Karpas-422 (cell line): ENCODE data around the gene UCP2. TPM values are rescaled to one million over a fixed set of nuclear protein-coding genes. Genes with fewer than 3 reads are reported as not detected.

Experiments used
- DNase-seq: peaks from one replicate; pipeline ENCODE4 v3.0.0-alpha.2; 2015
- H2AFZ ChIP-seq: fragments of 200-600 bp; sonication (generic); 2 replicates; pipeline ENCODE4 v1.6.1; 2014; ENCODE audit warnings: antibody characterized with exemption, low read length, mixed read lengths
- H3K27ac ChIP-seq: fragments of 200-600 bp; sonication (generic); 2 replicates; pipeline ENCODE4 v1.5.1; 2014; ENCODE audit warnings: mild to moderate bottlenecking, low read length, moderate library complexity
- H3K27me3 ChIP-seq: fragments of 200-600 bp; sonication (generic); 2 replicates; pipeline ENCODE4 v1.6.1; 2014; ENCODE audit warnings: low read length, mixed read lengths
- H3K36me3 ChIP-seq: fragments of 200-600 bp; sonication (generic); 2 replicates; pipeline ENCODE4 v1.6.1; 2014; ENCODE audit warnings: low read length, mixed read lengths; ENCODE audit not compliant: insufficient read depth
- H3K4me1 ChIP-seq: fragments of 200-600 bp; sonication (generic); 2 replicates; pipeline ENCODE4 v1.6.1; 2014; ENCODE audit warnings: mild to moderate bottlenecking, low read length, mixed read lengths
- H3K4me2 ChIP-seq: fragments of 200-600 bp; sonication (generic); 2 replicates; pipeline ENCODE4 v1.6.1; 2014; ENCODE audit warnings: low read length, low read depth, mild to moderate bottlenecking; ENCODE audit not compliant: poor library complexity, severe bottlenecking
- H3K4me3 ChIP-seq: fragments of 200-600 bp; sonication (generic); 2 replicates; pipeline ENCODE4 v1.5.1; 2014; ENCODE audit warnings: mild to moderate bottlenecking, antibody characterized with exemption, low read length, mixed read lengths
- H3K79me2 ChIP-seq: fragments of 200-600 bp; sonication (generic); 2 replicates; pipeline ENCODE4 v1.6.1; 2014; ENCODE audit warnings: mild to moderate bottlenecking, low read length, mixed read lengths
- H3K9ac ChIP-seq: fragments of 200-600 bp; sonication (generic); 2 replicates; pipeline ENCODE4 v1.6.0; 2014; ENCODE audit warnings: low read length
- H3K9me2 ChIP-seq: fragments of 200-600 bp; sonication (generic), shearing (Covaris generic); replicated peaks from 2 replicates; pipeline ENCODE4 v1.6.0; 2014; ENCODE audit warnings: mild to moderate bottlenecking, low read length, moderate library complexity; ENCODE audit not compliant: insufficient read depth
- H3K9me3 ChIP-seq: fragments of 300-700, 200-600 bp; sonication (generic); 2 replicates; pipeline ENCODE4 v1.6.1; 2014; ENCODE audit warnings: low read length, mixed read lengths
- H4K20me1 ChIP-seq: fragments of 200-600 bp; sonication (generic); 2 replicates; pipeline ENCODE4 v1.6.1; 2014; ENCODE audit warnings: mild to moderate bottlenecking, antibody characterized with exemption, low read length, low read depth; ENCODE audit not compliant: insufficient read depth
- total RNA-seq: library from RNA; depleted of rRNA; stranded (reverse); fragments of >200 nt; shearing (Covaris generic); gene quantifications from 2 replicates; pipeline ENCODE4 v1.2.3, GENCODE V29; 2014; ENCODE audit warnings: low replicate concordance

UCP2 gene
- total RNA-seq, 1 experiment from 2014 or later: 274 TPM

DNA sequence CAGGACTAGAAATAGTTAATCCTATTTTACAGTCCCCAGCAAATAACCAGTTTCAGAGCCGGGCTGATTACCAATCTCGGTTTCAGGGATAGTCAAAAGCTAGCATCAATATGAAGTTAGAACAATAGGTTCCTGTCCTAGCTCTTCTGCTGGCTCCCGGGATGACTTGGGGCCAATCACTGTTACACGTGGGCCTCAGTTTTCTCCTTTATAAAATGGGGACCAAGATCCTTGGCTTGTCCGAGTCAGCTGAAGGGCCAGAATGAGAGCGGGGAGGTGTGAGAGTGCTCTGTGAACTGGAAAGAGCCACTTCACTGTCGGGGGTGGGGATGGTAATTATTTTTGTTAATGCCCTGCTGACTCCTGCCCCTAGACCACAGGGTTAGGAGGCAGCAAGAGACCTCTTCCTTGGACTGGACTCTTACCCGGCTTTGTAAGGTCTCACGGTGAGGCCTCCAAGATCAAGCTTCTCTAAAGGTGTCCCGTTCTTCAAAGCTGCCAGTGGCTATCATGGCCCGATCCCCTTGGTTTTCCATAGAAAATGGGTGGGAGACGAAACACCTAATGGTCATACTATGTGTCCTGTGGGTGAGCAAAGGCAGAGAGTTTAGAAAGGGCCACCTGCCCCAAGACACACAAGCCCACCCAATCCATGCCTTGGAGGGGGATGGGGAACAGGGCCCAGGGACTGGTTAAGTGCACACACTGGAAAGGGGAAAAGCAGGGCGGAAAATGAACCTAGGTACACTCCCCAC, 1.4 kb downstream of the UCP2 start:
- Histone ChIP-seq H3K4me3 (peak overlapping the region; percentile 80), H3K27ac (peak overlapping the region; percentile 96), H3K36me3 (peaks cover 52% of the 10 kb centered on the region), H3K4me1 (peaks cover 70% of the 10 kb centered on the region), H2AFZ (no peak overlapping the region), H3K4me2 (peak overlapping the region; percentile 89), H3K9me3 (no peaks in the 10 kb centered on the region), H3K79me2 (peaks cover 13% of the 10 kb centered on the region), H3K9ac (peak overlapping the region; percentile 98), H3K9me2 (no peaks in the 10 kb centered on the region), H4K20me1 (peaks cover 34% of the 10 kb centered on the region), H3K27me3 (no peaks in the 10 kb centered on the region)
- no peak for DNase-seq

DNA sequence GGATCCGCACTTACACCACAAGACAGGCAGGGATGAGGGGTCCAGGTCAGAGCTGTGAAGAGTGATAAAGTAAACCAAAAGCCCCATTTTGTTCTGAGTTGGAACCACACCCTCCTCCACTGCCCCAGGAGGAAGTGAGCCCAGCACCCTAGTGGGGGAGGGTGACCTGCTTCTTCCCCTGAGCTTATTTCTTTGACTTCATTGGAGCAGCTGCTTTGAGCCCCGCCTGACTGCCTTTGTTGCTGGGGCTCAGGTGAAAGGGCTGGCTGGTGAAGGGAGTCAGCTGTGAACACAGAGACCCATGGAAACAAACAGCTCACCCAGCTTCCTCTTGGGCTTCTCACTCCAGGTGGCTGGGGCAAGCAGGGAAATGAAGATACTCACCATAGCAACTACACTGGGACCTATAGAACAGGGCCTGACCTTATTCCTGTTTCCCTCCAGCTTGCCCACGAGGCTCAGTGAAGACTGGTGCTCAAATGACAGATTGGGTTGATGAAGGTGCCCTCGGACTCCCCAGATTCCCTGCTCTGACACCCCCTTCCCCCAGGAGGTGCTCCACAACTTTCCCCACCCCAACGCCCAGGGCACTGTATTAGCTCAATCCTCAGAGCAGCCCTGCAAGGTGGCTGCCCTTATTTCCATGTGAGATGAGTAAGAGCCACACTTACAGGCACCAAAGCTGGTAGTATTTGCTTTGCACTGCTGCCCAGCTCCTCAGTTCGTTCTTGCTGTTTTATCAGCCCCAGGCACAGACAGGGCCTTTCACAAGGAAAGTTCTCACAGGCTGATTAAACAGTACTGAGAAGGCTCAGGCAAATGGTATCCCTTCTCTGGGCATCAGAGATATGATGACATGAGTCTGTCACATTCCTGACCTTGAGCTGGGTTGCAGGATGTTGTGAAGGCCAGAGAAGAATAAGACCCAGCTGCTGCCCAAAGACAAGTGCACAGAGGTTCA, 2.4 kb downstream of the UCP2 start:
- DNase-seq: peak; percentile 94
- peaks cover 56% of the 10 kb centered on the region for H3K36me3 ChIP-seq
- H3K4me3 ChIP-seq: peak overlapping the region; percentile 80
- peaks cover 13% of the 10 kb centered on the region for H3K79me2 ChIP-seq
- peak overlapping the region; percentile 98 for H3K9ac ChIP-seq
- peak overlapping the region; percentile 89 for H3K4me2 ChIP-seq
- H3K27ac ChIP-seq: peak overlapping the region; percentile 96
- no peaks in the 10 kb centered on the region for H3K27me3 ChIP-seq
- H2AFZ ChIP-seq: no peak overlapping the region
- peaks cover 74% of the 10 kb centered on the region for H3K4me1 ChIP-seq
- H3K9me2 ChIP-seq: no peaks in the 10 kb centered on the region
- H4K20me1 ChIP-seq: peaks cover 37% of the 10 kb centered on the region
- no peaks in the 10 kb centered on the region for H3K9me3 ChIP-seq

DNA sequence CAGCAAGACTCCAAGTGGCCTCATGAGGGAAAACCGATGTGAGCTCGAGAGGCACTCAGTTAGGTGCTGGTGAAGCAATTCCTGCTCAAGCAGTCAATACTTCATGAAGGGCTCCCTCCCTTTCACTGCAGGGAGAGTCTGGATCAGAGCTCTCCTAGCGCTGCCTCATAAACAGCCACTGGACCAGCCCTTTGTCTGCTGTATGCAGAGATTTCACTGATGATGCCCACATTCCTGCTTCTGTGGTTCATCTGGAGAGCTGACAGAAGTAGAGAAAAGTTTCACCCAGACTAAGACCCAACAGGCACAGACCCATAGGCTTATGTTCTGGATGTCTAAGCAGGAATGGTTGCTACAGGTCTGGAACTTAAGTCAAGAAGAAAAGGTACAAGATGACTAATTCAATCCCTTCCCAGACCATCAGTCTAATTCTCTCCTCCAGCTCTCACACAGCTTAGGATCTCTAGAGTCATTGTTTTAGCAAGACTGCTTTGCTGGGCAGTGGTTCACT, 4.0 kb downstream of the UCP2 start:
- H3K9me3 ChIP-seq: no peaks in the 10 kb centered on the region
- peak overlapping the region; percentile 89 for H3K4me2 ChIP-seq
- H3K9ac ChIP-seq: peak overlapping the region; percentile 4; the same call in 1 of the 2 replicates
- no peak for DNase-seq
- H2AFZ ChIP-seq: no peak overlapping the region
- peak overlapping the region; percentile 96 for H3K27ac ChIP-seq
- peaks cover 13% of the 10 kb centered on the region for H3K79me2 ChIP-seq
- no peak overlapping the region for H3K4me3 ChIP-seq
- peaks cover 49% of the 10 kb centered on the region for H4K20me1 ChIP-seq
- H3K9me2 ChIP-seq: no peaks in the 10 kb centered on the region
- H3K36me3 ChIP-seq: peaks cover 69% of the 10 kb centered on the region
- H3K4me1 ChIP-seq: peaks cover 78% of the 10 kb centered on the region
- H3K27me3 ChIP-seq: no peaks in the 10 kb centered on the region

GRCh38 chr11:73977856-73978519, 4.7 kb downstream of the UCP2 start:
- H3K36me3 ChIP-seq: peaks cover 69% of the 10 kb centered on the region
- peaks cover 55% of the 10 kb centered on the region for H4K20me1 ChIP-seq
- peaks cover 81% of the 10 kb centered on the region for H3K4me1 ChIP-seq
- H3K4me3 ChIP-seq: no peak overlapping the region
- H3K27me3 ChIP-seq: no peaks in the 10 kb centered on the region
- H3K9ac ChIP-seq: no peak overlapping the region
- H3K9me2 ChIP-seq: no peaks in the 10 kb centered on the region
- H3K79me2 ChIP-seq: peaks cover 13% of the 10 kb centered on the region
- H2AFZ ChIP-seq: no peak overlapping the region
- no peaks in the 10 kb centered on the region for H3K9me3 ChIP-seq
- no peak overlapping the region for H3K4me2 ChIP-seq
- peak overlapping the region; percentile 96; the same call in 1 of the 2 replicates for H3K27ac ChIP-seq
- DNase-seq: no peak

DNA sequence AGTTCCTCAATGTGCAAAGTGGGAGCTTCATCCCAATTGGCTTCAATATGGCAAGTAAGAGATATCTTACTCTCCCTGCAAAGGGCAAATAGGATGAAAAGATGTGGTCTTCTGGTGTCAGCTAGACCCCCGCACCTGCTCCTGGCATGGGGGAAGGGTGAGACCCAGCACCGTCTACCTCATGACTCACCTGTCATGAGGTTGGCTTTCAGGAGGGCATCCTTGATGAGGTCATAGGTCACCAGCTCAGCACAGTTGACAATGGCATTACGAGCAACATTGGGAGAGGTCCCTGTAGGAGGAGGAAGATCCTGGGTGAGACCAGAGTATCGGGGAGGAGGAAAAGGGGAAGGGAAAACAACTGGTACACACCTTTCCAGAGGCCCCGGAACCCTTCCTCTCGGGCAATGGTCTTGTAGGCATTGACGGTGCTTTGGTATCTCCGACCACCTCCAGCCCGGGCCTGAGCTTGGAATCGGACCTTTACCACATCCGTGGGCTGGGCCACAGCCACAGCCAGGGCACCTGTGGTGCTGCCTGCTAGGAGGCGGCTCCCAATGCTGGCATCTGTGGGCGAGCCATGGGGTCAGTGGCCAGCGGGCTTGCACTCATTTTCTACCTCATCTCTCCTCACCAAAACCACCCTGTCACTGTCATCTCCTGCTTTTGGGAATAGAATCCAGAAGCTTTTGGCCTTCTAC, 6.0 kb downstream of the UCP2 start:
- Histone ChIP-seq H3K9me2 (no peaks in the 10 kb centered on the region), H3K36me3 (peaks cover 65% of the 10 kb centered on the region), H2AFZ (no peak overlapping the region), H3K27ac (no peak overlapping the region), H3K4me1 (peaks cover 91% of the 10 kb centered on the region), H3K4me2 (no peak overlapping the region), H3K9me3 (no peaks in the 10 kb centered on the region), H3K79me2 (peaks cover 4% of the 10 kb centered on the region), H4K20me1 (peaks cover 62% of the 10 kb centered on the region), H3K4me3 (no peak overlapping the region), H3K27me3 (no peaks in the 10 kb centered on the region), H3K9ac (no peak overlapping the region)
- DNase-seq: no peak

GRCh38 chr11:73975479-73975757, 7.2 kb downstream of the UCP2 start:
- H2AFZ ChIP-seq: no peak overlapping the region
- H3K79me2 ChIP-seq: no peaks in the 10 kb centered on the region
- H3K4me3 ChIP-seq: no peak overlapping the region
- peaks cover 86% of the 10 kb centered on the region for H3K4me1 ChIP-seq
- H3K36me3 ChIP-seq: peaks cover 54% of the 10 kb centered on the region
- H3K9me2 ChIP-seq: no peaks in the 10 kb centered on the region
- no peak overlapping the region for H3K4me2 ChIP-seq
- no peak overlapping the region for H3K27ac ChIP-seq
- DNase-seq: no peak
- peaks cover 62% of the 10 kb centered on the region for H4K20me1 ChIP-seq
- no peak overlapping the region for H3K9ac ChIP-seq
- H3K9me3 ChIP-seq: no peaks in the 10 kb centered on the region
- no peaks in the 10 kb centered on the region for H3K27me3 ChIP-seq

GRCh38 chr11:73974604-73975478, 7.8 kb downstream of the UCP2 start:
- Histone ChIP-seq H3K4me1 (peaks cover 84% of the 10 kb centered on the region), H3K9me2 (no peaks in the 10 kb centered on the region), H3K79me2 (no peaks in the 10 kb centered on the region), H3K27me3 (no peaks in the 10 kb centered on the region), H4K20me1 (peaks cover 62% of the 10 kb centered on the region), H2AFZ (no peak overlapping the region), H3K9me3 (no peaks in the 10 kb centered on the region), H3K36me3 (peaks cover 53% of the 10 kb centered on the region), H3K4me2 (no peak overlapping the region), H3K9ac (no peak overlapping the region), H3K27ac (no peak overlapping the region), H3K4me3 (no peak overlapping the region)
- no peak for DNase-seq
